Lower leg skin (tissue), 3 donors: ENCODE results near the gene RAET1E.

Source experiments
- POLR2A ChIP-seq, 2 donors: fragments of 450-650 bp; IDR thresholded peaks; one replicate each; pipeline ENCODE4 v1.6.1; 2016 to 2017; ENCODE audit warnings: antibody characterized with exemption in 2 of 2, mild to moderate bottlenecking in 1 of 2, moderate library complexity in 1 of 2
- TF ChIP-seq, protein P1 (sequence below), 3 donors: fragments of 450-650 bp; IDR thresholded peaks; one replicate each; pipeline ENCODE4 v1.5.1; 2016; ENCODE audit warnings: antibody characterized with exemption in 3 of 3, mild to moderate bottlenecking in 3 of 3, moderate library complexity in 2 of 3

DNA sequence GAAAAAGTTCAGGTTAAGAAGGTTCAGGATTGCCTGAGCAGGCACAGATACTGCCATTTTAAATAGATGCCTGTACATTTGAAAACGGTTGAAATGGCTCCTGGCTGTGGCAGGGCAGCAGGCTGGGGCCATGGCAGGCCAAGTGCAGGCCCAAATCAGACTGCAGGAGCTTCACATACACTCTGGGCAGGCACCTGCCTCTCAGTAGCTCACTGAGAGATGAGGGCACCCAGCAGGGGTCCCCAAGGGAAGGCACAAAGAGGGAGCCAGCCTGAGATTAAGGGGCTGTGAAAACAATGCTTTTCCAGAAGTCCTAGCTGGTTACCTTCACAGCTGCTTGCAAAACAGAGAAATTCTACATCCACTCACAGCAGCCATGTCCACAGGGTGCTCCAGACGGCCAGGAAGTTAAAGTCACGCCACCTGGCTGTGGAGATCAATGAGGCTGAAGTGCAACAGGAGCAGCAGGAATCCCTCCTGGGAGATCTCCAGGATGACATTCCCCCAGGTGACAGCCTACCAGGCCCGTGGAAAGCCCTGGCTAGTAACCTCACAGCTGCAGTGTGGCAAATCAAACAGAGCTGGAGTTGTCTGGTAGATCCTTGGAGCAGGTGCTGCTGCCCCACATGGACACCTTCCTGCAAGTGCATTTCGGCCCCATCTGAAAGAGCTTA, 6.2 kb upstream of the RAET1E start:
- TF ChIP-seq, protein P1, sequence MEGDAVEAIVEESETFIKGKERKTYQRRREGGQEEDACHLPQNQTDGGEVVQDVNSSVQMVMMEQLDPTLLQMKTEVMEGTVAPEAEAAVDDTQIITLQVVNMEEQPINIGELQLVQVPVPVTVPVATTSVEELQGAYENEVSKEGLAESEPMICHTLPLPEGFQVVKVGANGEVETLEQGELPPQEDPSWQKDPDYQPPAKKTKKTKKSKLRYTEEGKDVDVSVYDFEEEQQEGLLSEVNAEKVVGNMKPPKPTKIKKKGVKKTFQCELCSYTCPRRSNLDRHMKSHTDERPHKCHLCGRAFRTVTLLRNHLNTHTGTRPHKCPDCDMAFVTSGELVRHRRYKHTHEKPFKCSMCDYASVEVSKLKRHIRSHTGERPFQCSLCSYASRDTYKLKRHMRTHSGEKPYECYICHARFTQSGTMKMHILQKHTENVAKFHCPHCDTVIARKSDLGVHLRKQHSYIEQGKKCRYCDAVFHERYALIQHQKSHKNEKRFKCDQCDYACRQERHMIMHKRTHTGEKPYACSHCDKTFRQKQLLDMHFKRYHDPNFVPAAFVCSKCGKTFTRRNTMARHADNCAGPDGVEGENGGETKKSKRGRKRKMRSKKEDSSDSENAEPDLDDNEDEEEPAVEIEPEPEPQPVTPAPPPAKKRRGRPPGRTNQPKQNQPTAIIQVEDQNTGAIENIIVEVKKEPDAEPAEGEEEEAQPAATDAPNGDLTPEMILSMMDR (IDR thresholded peaks at IDR 0.05), result no peak
- no peak for TF ChIP-seq POLR2A (IDR thresholded peaks at IDR 0.05)
